Peyer's patch (tissue), 4 donors: ENCODE measurements around the gene PPP2R1B. TPM values are rescaled to one million over a fixed set of nuclear protein-coding genes. Genes with fewer than 3 reads are reported as not detected.
"Not testable (repeated sequence)": the region's sequence is repeated elsewhere in the genome, so short reads cannot be mapped to it uniquely, and the experiment has no call there.

Experiments
- DNase-seq, 3 donors: peaks; one replicate each; pipeline ENCODE4 v3.0.0-alpha.2; 2017 to 2019
- H3K27ac ChIP-seq, 4 donors: fragments of 200-600 bp; sonication (generic); one replicate each; pipeline ENCODE4 v1.5.1; 2016 to 2019
- H3K27me3 ChIP-seq, 2 donors: fragments of 200-600 bp; sonication (generic); one replicate each; pipeline ENCODE4 v1.5.1; 2019
- H3K36me3 ChIP-seq, 3 donors: fragments of 200-600 bp; sonication (generic); one replicate each; pipeline ENCODE4 v1.5.1; 2016 to 2019
- H3K4me1 ChIP-seq, 4 donors: fragments of 200-600 bp; sonication (generic); one replicate each; pipeline ENCODE4 v1.5.1; 2016 to 2019
- H3K4me3 ChIP-seq, 4 donors: fragments of 200-600 bp; sonication (generic); 1 replicate in 3 of 4; 2 replicates in 1 of 4; pipeline ENCODE4 v1.5.1; 2016 to 2019; ENCODE audit warnings: mild to moderate bottlenecking in 1 of 4
- H3K9me3 ChIP-seq, 4 donors: fragments of 200-600 bp; sonication (generic); one replicate each; pipeline ENCODE4 v1.5.1; 2016 to 2019; ENCODE audit warnings: mild to moderate bottlenecking in 1 of 4
- POLR2A ChIP-seq, 2 donors: fragments of 450-650 bp; IDR thresholded peaks; one replicate each; pipeline ENCODE4 v1.5.1; 2017; ENCODE audit warnings: antibody characterized with exemption in 2 of 2, mild to moderate bottlenecking in 2 of 2, moderate library complexity in 2 of 2
- total RNA-seq, 4 donors: library from RNA; depleted of rRNA; stranded (reverse); fragments of >200 nt; gene quantifications; one replicate each; pipeline ENCODE4 v1.1.0, GENCODE V29; 2016
- TF ChIP-seq, protein P1 (sequence below), 6 experiments: fragments of 450-650 bp in 4 of 6; fragments of 200-600 bp in 2 of 6; sonication (generic) in 1 of 6; IDR thresholded peaks; one replicate each; pipeline ENCODE4 v1.5.1; 2017 to 2019; ENCODE audit warnings: antibody characterized with exemption in 6 of 6, mild to moderate bottlenecking in 3 of 6, moderate library complexity in 1 of 6

The PPP2R1B gene
- total RNA-seq, 4 donors from 2014 or later = 25.6 to 51.8 (median 41.7) TPM

DNA sequence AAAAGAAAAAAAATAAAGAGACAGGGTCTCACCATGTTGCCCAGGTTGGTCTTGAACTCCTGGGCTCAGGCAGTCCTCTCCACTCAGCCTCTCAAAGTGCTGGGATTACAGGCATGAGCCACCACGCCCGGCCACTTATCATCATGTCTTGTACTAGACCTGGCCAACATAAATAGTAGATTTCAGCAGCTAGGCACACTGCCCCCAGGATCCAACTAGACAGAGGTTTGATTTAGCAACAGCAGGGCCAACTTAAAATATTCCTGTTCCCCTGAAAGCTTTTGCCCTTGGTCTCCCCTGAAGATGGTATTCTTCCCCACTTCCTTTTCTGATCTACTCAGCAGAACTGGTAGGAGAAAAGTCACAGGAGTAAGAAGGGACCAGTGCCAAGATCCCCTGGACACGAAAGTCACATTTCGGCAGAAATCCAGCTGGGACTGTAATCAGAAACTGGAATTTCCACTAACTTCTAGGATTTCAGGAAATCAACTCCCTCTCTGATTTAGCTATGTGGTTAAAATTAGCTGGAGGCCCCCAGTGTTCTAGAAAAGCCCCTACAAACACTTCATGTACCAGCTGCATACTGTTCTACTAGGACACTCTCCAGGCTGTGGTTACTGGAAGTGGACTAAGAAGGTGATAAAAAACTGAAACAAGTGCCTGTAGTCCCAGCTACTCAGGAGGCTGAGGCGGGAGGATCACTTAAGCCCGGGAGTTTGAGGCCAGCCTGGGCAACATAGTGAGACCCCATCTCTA is 8.9 kb upstream of the PPP2R1B start:
- H3K27ac ChIP-seq = peak overlapping the region in 1 of 4 donors; percentile 8
- H3K27me3 ChIP-seq = no peaks in the 10 kb centered on the region
- peaks cover 0 to 5% (median 0%) of the 10 kb centered on the region in 4 donors for H3K4me1 ChIP-seq
- no peaks in the 10 kb centered on the region for H3K9me3 ChIP-seq
- H3K4me3 ChIP-seq = no peak overlapping the region
- TF ChIP-seq, protein P1, sequence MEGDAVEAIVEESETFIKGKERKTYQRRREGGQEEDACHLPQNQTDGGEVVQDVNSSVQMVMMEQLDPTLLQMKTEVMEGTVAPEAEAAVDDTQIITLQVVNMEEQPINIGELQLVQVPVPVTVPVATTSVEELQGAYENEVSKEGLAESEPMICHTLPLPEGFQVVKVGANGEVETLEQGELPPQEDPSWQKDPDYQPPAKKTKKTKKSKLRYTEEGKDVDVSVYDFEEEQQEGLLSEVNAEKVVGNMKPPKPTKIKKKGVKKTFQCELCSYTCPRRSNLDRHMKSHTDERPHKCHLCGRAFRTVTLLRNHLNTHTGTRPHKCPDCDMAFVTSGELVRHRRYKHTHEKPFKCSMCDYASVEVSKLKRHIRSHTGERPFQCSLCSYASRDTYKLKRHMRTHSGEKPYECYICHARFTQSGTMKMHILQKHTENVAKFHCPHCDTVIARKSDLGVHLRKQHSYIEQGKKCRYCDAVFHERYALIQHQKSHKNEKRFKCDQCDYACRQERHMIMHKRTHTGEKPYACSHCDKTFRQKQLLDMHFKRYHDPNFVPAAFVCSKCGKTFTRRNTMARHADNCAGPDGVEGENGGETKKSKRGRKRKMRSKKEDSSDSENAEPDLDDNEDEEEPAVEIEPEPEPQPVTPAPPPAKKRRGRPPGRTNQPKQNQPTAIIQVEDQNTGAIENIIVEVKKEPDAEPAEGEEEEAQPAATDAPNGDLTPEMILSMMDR (IDR thresholded peaks at IDR 0.05) = no peak
- no peak for TF ChIP-seq POLR2A (IDR thresholded peaks at IDR 0.05)
- DNase-seq = no peak
- no peaks in the 10 kb centered on the region for H3K36me3 ChIP-seq

DNA sequence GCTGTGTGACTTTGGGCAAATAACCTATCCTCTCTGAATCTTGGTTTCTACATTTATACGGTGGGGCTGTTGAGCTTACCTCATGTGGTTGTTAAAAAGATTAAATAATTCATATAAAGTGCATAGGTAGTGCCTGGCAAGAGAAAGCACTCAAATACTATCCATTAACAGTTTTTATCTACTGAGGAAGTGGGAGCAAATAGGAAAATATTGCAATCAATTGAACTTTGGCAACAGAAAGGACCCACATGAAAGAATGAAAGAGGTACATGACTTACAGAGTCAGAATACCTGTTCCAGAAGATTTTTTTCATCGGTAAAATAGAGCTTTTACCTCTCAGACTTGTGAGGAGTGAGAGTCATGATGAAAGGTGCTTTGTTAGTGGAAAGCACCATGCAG is 6.3 kb upstream of the PPP2R1B start:
- Histone ChIP-seq H3K9me3 (no peaks in the 10 kb centered on the region), H3K4me3 (no peak overlapping the region), H3K27me3 (no peaks in the 10 kb centered on the region), H3K36me3 (no peaks in the 10 kb centered on the region), H3K27ac (no peak overlapping the region), H3K4me1 (peaks cover 0 to 2% (median 0%) of the 10 kb centered on the region in 4 donors)
- DNase-seq = no peak
- no peak for TF ChIP-seq POLR2A (IDR thresholded peaks at IDR 0.05)
- TF ChIP-seq, protein P1 (IDR thresholded peaks at IDR 0.05) = no peak

DNA sequence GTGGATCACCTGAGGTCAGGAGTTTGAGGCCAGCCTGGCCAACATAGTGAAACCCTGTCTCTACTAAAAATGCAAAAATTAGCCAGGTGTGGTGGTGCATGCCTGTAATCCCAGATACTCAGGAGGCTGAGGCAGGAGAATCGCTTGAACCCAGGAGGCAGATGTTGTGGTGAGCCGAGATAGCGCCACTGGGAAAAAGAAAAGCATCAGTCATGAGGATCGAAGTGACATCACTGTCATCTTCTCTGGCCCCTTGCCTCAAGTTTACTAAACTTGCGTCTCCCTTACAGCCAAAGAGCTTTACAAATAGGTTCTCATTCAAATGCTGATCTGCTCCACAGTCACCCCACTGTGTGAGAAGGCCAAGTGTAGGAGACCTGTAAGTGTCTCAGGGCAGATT is 5.0 kb upstream of the PPP2R1B start:
- not testable (repeated sequence) for H3K9me3 ChIP-seq, H3K27me3 ChIP-seq, H3K27ac ChIP-seq, H3K4me1 ChIP-seq, H3K36me3 ChIP-seq, DNase-seq, H3K4me3 ChIP-seq

DNA sequence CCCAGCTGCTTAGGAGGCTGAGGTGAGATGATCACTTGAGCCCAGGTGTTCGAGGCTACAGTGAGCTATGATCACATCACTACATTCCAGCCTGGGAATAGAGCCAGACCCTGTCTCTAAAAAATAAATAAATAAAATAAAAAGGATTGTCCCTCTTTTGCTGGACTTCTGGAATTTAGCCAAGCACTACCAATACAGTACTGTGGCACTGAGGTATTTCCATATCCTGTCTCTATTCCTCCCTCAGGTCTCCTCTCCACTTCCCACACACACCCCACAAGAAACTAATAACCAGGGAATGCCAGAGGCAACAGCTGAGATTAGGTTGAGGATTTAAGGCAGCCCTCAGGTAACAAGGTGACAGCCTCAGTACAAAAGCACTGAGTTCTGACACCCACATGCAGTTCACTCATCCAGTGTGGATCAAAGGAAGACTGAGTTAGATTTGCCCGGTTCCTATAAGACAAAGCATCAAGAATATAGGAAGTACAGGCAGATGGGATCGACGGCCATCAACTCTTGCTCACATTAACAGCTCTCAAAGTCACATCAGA is 4.5 kb upstream of the PPP2R1B start:
- Histone ChIP-seq H3K4me3 (no peak overlapping the region), H3K27me3 (no peaks in the 10 kb centered on the region), H3K9me3 (no peaks in the 10 kb centered on the region), H3K36me3 (no peaks in the 10 kb centered on the region), H3K4me1 (peaks cover 0 to 6% (median 2%) of the 10 kb centered on the region in 4 donors), H3K27ac (no peak overlapping the region)
- DNase-seq = no peak
- no peak for TF ChIP-seq POLR2A (IDR thresholded peaks at IDR 0.05)
- TF ChIP-seq, protein P1 (IDR thresholded peaks at IDR 0.05) = no peak

DNA sequence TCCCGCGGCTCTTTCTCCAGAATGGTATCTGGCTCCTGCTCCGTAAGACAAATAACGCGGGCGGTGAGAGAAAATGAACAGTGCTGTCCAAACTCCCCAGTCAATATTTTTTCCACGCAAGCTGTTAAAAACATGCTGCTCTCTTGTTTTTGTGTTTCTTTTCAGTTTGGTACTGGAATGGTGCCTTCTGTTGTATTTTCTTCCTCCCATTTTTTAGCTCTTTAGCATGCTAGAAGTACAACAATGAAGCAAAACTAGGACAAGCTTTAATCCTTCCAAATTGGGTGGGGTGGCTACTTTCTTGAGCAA is 599 bp upstream of the PPP2R1B start:
- H3K9me3 ChIP-seq = no peaks in the 10 kb centered on the region
- H3K27ac ChIP-seq = peak overlapping the region; percentile 78 to 91 (median 87)
- peak overlapping the region; percentile 72 to 96 (median 93) for H3K4me3 ChIP-seq
- peaks cover 0 to 20% (median 2%) of the 10 kb centered on the region in 4 donors for H3K4me1 ChIP-seq
- TF ChIP-seq, protein P1 (IDR thresholded peaks at IDR 0.05) = no peak
- TF ChIP-seq POLR2A (IDR thresholded peaks at IDR 0.05) = no peak
- H3K27me3 ChIP-seq = no peaks in the 10 kb centered on the region
- peaks cover 0 to 12% (median 0%) of the 10 kb centered on the region in 3 donors for H3K36me3 ChIP-seq
- DNase-seq = no peak

DNA sequence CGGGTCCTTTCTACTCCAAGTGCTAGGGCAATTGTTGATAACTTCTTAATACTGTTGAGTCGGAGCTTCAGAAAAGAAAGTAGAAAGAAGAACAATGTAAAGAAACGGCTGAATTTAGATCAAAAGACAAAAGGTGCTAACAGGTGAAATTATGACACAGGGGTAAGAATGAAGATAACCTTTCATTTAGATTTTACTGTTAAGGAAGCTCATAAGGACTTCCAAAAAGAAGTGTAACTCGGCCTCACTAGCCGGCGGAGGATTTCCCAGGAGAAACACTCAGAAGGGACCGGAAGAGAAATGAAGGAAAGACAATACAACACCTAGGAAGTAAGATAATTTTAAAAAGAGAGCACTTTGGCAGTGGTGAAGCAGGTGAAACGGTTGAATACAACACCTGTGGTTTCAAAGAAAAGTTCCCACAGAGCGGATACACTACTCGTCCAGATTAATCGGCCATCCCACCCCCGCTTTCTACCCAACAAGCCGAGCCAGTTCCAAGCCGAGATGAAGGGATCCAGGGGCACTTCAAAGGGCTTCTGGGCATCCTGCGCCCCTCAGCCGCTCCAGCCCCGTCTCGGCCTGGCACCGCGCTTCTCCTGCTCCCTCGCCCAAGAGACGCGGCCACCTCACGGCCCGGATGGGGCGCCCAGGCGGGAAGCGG is 737 bp downstream of the PPP2R1B start:
- Histone ChIP-seq H3K9me3 (no peaks in the 10 kb centered on the region), H3K4me3 (peak overlapping the region; percentile 72 to 96 (median 93)), H3K4me1 (peaks cover 0 to 20% (median 2%) of the 10 kb centered on the region in 4 donors), H3K36me3 (peaks cover 0 to 24% (median 0%) of the 10 kb centered on the region in 3 donors), H3K27me3 (no peaks in the 10 kb centered on the region), H3K27ac (peak overlapping the region; percentile 78 to 91 (median 87))
- DNase-seq = peak in 1 of 3 donors; percentile 33
- TF ChIP-seq POLR2A (IDR thresholded peaks at IDR 0.05) = no peak
